Spinal cord (tissue), 10 donors: Measurements from ENCODE around the gene SPRR1B. TPM values are rescaled to one million over a fixed set of nuclear protein-coding genes. Genes with fewer than 3 reads are reported as not detected.

Experiments used
- DNase-seq, 6 donors: peaks; one replicate each; pipeline versions ENCODE4 v3.0.0 to v3.0.0-alpha.2; 2013 to 2015; ENCODE audit warnings: low spot score in 6 of 6, low read depth in 4 of 6
- H3K27ac ChIP-seq: one replicate; pipeline ENCODE4 v1.5.1; 2013; ENCODE audit warnings: low read depth, low read length, control low read depth
- H3K27me3 ChIP-seq: one replicate; pipeline ENCODE4 v1.6.1; 2013; ENCODE audit warnings: low read length; ENCODE audit not compliant: control insufficient read depth, insufficient read depth
- H3K36me3 ChIP-seq: one replicate; pipeline ENCODE4 v1.6.1; 2013; ENCODE audit warnings: low read length; ENCODE audit not compliant: control insufficient read depth, insufficient read depth
- H3K4me1 ChIP-seq: one replicate; pipeline ENCODE4 v1.6.1; 2013; ENCODE audit warnings: low read length; ENCODE audit not compliant: control insufficient read depth, insufficient read depth
- H3K4me3 ChIP-seq: one replicate; pipeline ENCODE4 v1.5.1; 2013; ENCODE audit warnings: low read depth, low read length, control low read depth
- H3K9me3 ChIP-seq: one replicate; pipeline ENCODE4 v1.6.1; 2013; ENCODE audit warnings: low read length; ENCODE audit not compliant: control insufficient read depth, insufficient read depth
- WGBS: methylation state at CpG from one replicate; pipeline ENCODE4 v1.1.5; 2013; ENCODE audit warnings: missing lambda C conversion rate; ENCODE audit not compliant: insufficient coverage; 5-methylcytosine and 5-hydroxymethylcytosine counted together
- polyA plus RNA-seq, 2 donors: library from polyadenylated mRNA; unstranded; fragments of 120-200 nt; gene quantifications; one replicate each; pipeline ENCODE4 v1.2.1, GENCODE V29; 2013; ENCODE audit not compliant: insufficient read length in 2 of 2
- small RNA-seq: library from RNA; depleted of rRNA; stranded (forward); fragments of <200 nt; gene quantifications from one replicate; pipeline ENCODE3, GENCODE V24; 2014; ENCODE audit warnings: low replicate concordance
- total RNA-seq, 2 donors: library from RNA; depleted of rRNA in 1 of 2; stranded (reverse); fragments of 120-200 nt in 1 of 2; fragments of >200 nt in 1 of 2; gene quantifications; one replicate each; pipeline versions ENCODE4 v1.2.3 to v1.2.4, GENCODE V29; 2013 to 2014
- donor health status: healthy.

The SPRR1B gene
- total and polyA plus RNA-seq, 4 donors, result not detected

DNA sequence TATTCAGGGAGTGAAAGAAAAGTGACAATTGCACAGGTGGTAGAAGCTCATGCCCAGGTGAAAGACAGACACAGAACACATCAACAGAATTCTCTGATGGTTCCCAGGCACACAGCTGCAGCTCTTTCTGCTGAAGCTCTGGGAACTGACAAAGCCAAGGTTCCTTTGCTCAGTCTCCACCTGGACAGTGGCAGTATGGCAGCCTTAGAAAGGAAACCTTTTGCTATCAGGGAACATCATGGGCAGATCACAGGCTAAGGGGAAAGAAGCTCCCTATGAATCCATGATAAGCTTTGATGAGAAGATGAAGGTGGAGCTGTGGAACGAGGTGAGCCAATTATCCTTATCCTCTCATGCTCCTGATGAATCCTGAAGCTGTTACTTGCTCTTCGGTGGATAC, 39.2 kb downstream of the SPRR1B start:
- no peak for DNase-seq
- WGBS, result no CpG with 5 or more reads among the region's 2 CpGs
- H3K27me3 ChIP-seq, result no peaks in the 10 kb centered on the region
- no peaks in the 10 kb centered on the region for H3K4me1 ChIP-seq
- no peaks in the 10 kb centered on the region for H3K9me3 ChIP-seq
- H3K27ac ChIP-seq, result no peak overlapping the region
- no peak overlapping the region for H3K4me3 ChIP-seq
- H3K36me3 ChIP-seq, result no peaks in the 10 kb centered on the region

- no peak within 1 kb of the TSS for H3K27ac ChIP-seq
- no peaks in the 10 kb centered on the region for H3K4me1 ChIP-seq
- no peaks in the 10 kb centered on the region for H3K27me3 ChIP-seq
- no peak for DNase-seq
- WGBS, result 50% methylated on average over 2 of the region's 2 CpGs
- no peak within 1 kb of the TSS for H3K4me3 ChIP-seq
- no peaks in the 10 kb centered on the region for H3K9me3 ChIP-seq
- no peaks in the 10 kb centered on the region for H3K36me3 ChIP-seq
These were observed 40.5 kb downstream of the SPRR1B start, which contains the start of gene SPRR2B for GRCh38 chr1:153071511-153071910. TSS of gene SPRR2B (minus strand) at chr1:153071611. CDS start at chr1:153070839, 772 bp downstream.

- Histone ChIP-seq H3K27ac (no peak overlapping the region), H3K4me1 (no peaks in the 10 kb centered on the region), H3K4me3 (no peak overlapping the region), H3K9me3 (no peaks in the 10 kb centered on the region), H3K36me3 (no peaks in the 10 kb centered on the region), H3K27me3 (no peaks in the 10 kb centered on the region)
- DNase-seq, result no peak
- WGBS, result 92% methylated on average over 2 of the region's 5 CpGs
These were observed 42.1 kb downstream of the SPRR1B start for GRCh38 chr1:153072806-153073726.

DNA sequence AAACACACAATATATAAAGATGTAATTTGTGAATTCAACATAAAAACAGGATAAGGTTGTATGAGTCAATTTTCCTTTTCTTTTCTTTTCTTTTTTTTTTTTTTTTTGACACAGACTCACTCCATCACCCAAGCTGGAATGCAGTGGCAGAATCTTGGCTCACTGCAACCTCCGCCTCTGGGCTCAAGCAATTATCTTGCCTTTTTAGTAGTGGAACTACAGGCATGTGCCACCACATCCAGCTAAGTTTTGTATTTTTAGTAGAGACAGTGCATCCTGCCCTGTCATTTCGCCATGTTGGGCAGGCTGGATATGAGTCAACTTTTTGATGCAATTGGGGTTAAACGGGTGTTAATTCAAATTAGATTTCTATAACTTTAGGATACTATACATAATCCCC, 50.7 kb downstream of the SPRR1B start:
- Histone ChIP-seq H3K9me3 (no peaks in the 10 kb centered on the region), H3K4me1 (no peaks in the 10 kb centered on the region), H3K27ac (no peak overlapping the region), H3K36me3 (no peaks in the 10 kb centered on the region), H3K27me3 (no peaks in the 10 kb centered on the region), H3K4me3 (no peak overlapping the region)
- DNase-seq, result no peak
- no CpG with 5 or more reads among the region's 3 CpGs for WGBS

Small RNAs within 50 kb of the gene (small RNA-seq; reads per million reads assigned to genes)
- gene AL356867.1 (not detected), gene RF00322 (not detected), gene SPRR1A (not detected)

Other genes with a start within 250 kb of the SPRR1B start
- not detected for gene LCE1E, start 244.9 kb upstream of the SPRR1B start, total RNA-seq
- gene LCE1E, start 244.9 kb upstream of the SPRR1B start, polyA plus RNA-seq, result not detected
- not detected for gene LCE1D, start 234.5 kb upstream of the SPRR1B start, total RNA-seq
- under 1 TPM in 1 of 2 donors, not detected in 1; 0.39 TPM for gene LCE1D, start 234.5 kb upstream of the SPRR1B start, polyA plus RNA-seq
- gene LCE1C, start 224.6 kb upstream of the SPRR1B start, total RNA-seq, result not detected
- not detected for gene LCE1C, start 224.6 kb upstream of the SPRR1B start, polyA plus RNA-seq
- gene LCE1B, start 219.2 kb upstream of the SPRR1B start, total RNA-seq, result not detected
- not detected for gene LCE1B, start 219.2 kb upstream of the SPRR1B start, polyA plus RNA-seq
- gene LCE1A, start 203.7 kb upstream of the SPRR1B start, total RNA-seq, result not detected
- not detected for gene LCE1A, start 203.7 kb upstream of the SPRR1B start, polyA plus RNA-seq
- gene LCE6A, start 188.3 kb upstream of the SPRR1B start, total RNA-seq, result not detected
- not detected for gene LCE6A, start 188.3 kb upstream of the SPRR1B start, polyA plus RNA-seq
- gene LCE7A, start 171.2 kb upstream of the SPRR1B start, total RNA-seq, result not detected
- gene LCE7A, start 171.2 kb upstream of the SPRR1B start, polyA plus RNA-seq, result not detected
- not detected for gene SMCP, start 152.9 kb upstream of the SPRR1B start, total RNA-seq
- gene SMCP, start 152.9 kb upstream of the SPRR1B start, polyA plus RNA-seq, result not detected
- gene IVL, start 122.7 kb upstream of the SPRR1B start, total RNA-seq, result not detected
- not detected for gene IVL, start 122.7 kb upstream of the SPRR1B start, polyA plus RNA-seq
- not detected for gene SPRR5, start 84.0 kb upstream of the SPRR1B start, total RNA-seq
- gene SPRR5, start 84.0 kb upstream of the SPRR1B start, polyA plus RNA-seq, result not detected
- not detected for gene SPRR4, start 60.6 kb upstream of the SPRR1B start, total RNA-seq
- gene SPRR4, start 60.6 kb upstream of the SPRR1B start, polyA plus RNA-seq, result not detected
- not detected for gene SPRR1A, start 47.1 kb upstream of the SPRR1B start, total RNA-seq
- not detected for gene SPRR1A, start 47.1 kb upstream of the SPRR1B start, polyA plus RNA-seq
- gene SPRR3, start 29.5 kb upstream of the SPRR1B start, total RNA-seq, result under 1 TPM in 1 of 2 donors, not detected in 1; 0.39 TPM
- gene SPRR3, start 29.5 kb upstream of the SPRR1B start, polyA plus RNA-seq, result under 1 TPM; 0.24 to 0.49 TPM
- not detected for gene SPRR2D, start 9.9 kb downstream of the SPRR1B start, total RNA-seq
- not detected for gene SPRR2D, start 9.9 kb downstream of the SPRR1B start, polyA plus RNA-seq
- not detected for gene SPRR2A, start 26.3 kb downstream of the SPRR1B start, total RNA-seq
- not detected for gene SPRR2A, start 26.3 kb downstream of the SPRR1B start, polyA plus RNA-seq
- not detected for gene SPRR2B, start 40.4 kb downstream of the SPRR1B start, total RNA-seq
- not detected for gene SPRR2B, start 40.4 kb downstream of the SPRR1B start, polyA plus RNA-seq
- not detected for gene SPRR2E, start 63.3 kb downstream of the SPRR1B start, total RNA-seq
- gene SPRR2E, start 63.3 kb downstream of the SPRR1B start, polyA plus RNA-seq, result not detected
- gene SPRR2F, start 82.3 kb downstream of the SPRR1B start, total RNA-seq, result under 1 TPM in 1 of 2 donors, not detected in 1; 0.22 TPM
- 1 to 10 TPM; 1.3 TPM for gene SPRR2F, start 82.3 kb downstream of the SPRR1B start, polyA plus RNA-seq
- not detected for gene SPRR2G, start 119.7 kb downstream of the SPRR1B start, total RNA-seq
- under 1 TPM in 1 of 2 donors, not detected in 1; 0.39 TPM for gene SPRR2G, start 119.7 kb downstream of the SPRR1B start, polyA plus RNA-seq
- not detected for gene LELP1, start 172.2 kb downstream of the SPRR1B start, total RNA-seq
- not detected for gene LELP1, start 172.2 kb downstream of the SPRR1B start, polyA plus RNA-seq
- not detected for gene PRR9, start 186.4 kb downstream of the SPRR1B start, total RNA-seq
- gene PRR9, start 186.4 kb downstream of the SPRR1B start, polyA plus RNA-seq, result not detected
- under 1 TPM in 1 of 2 donors, not detected in 1; 0.22 TPM for gene LORICRIN, start 228.5 kb downstream of the SPRR1B start, total RNA-seq
- gene LORICRIN, start 228.5 kb downstream of the SPRR1B start, polyA plus RNA-seq, result under 1 TPM; 0.62 to 0.77 TPM